HCT116 (cell line): ENCODE data around the gene NR2F1-AS1. TPM values are rescaled to one million over a fixed set of nuclear protein-coding genes. Genes with fewer than 3 reads are reported as not detected.

Experiments
- ATAC-seq: fragments of 200-7000 bp; cut with Tn5 transposase; 2 replicates; pipeline ENCODE4 v1.9.1; 2020; ENCODE audit warnings: mild to moderate bottlenecking, moderate library complexity
- BruUV-seq: library from RNA; stranded (reverse); fragments of 400-500 nt; replicated peaks from 2 replicates; lab custom pipeline; 2021; lab: Mats Ljungman, UMichigan
- CTCF ChIA-PET: fragments of 300-600 bp; sonication (Branson Sonifier 250); formaldehyde crosslinking; loops from one replicate; lab custom pipeline; 2021; ENCODE audit warnings: antibody characterized with exemption; lab: Charles Lee
- POLR2A ChIA-PET: fragments of 300-600, 350-600 bp; sonication (Branson Sonifier 250); formaldehyde crosslinking; loops from one replicate; lab custom pipeline; 2021; ENCODE audit warnings: antibody characterized with exemption; lab: Charles Lee
- RAD21 ChIA-PET, 2 experiments: fragments of 300-600 bp; sonication (Branson Sonifier 250); formaldehyde crosslinking; loops; one replicate each; lab custom pipeline; 2023; ENCODE audit warnings: low total read pairs in 2 of 2; ENCODE audit not compliant: uncharacterized antibody in 2 of 2, unreplicated experiment in 2 of 2, low non-redundant PET in 1 of 2; lab: Charles Lee
- DNase-seq: peaks from one replicate; pipeline ENCODE4 v3.0.0-alpha.2; 2010; ENCODE audit warnings: low read depth, low spot score
- H2AFZ ChIP-seq: fragments of 200-600 bp; shearing (Covaris generic), sonication (generic); 2 replicates; pipeline ENCODE4 v1.6.1; 2017; ENCODE audit warnings: low read depth, mixed run types, mixed read lengths, antibody characterized with exemption, low read length; ENCODE audit not compliant: poor library complexity, severe bottlenecking
- H3K27ac ChIP-seq: 2 replicates; pipeline ENCODE4 v1.5.1; 2012; ENCODE audit warnings: low read depth, low read length
- H3K27me3 ChIP-seq: fragments of 200-600 bp; sonication (generic); 2 replicates; pipeline ENCODE4 v1.6.1; 2016; ENCODE audit warnings: mixed run types, low read length, mixed read lengths; ENCODE audit not compliant: insufficient read depth
- H3K36me3 ChIP-seq, 2 experiments: fragments of 200-500 bp in 1 of 2; fragments of 200-600 bp in 1 of 2; sonication (Bioruptor generic) in 1 of 2; sonication (generic) in 1 of 2; 2 replicates each; pipeline versions ENCODE4 v1.5.1 to v1.6.1; 2014 to 2016; ENCODE audit warnings: low read length in 2 of 2, inconsistent platforms in 1 of 2, mixed read lengths in 1 of 2, mixed run types in 1 of 2; ENCODE audit not compliant: insufficient read depth in 2 of 2, control insufficient read depth in 1 of 2
- H3K4me1 ChIP-seq, 2 experiments: fragments of 200-600 bp in 1 of 2; sonication (generic) in 1 of 2; 2 replicates each; pipeline versions ENCODE4 v1.5.1 to v1.6.1; 2012 to 2017; ENCODE audit warnings: low read length in 2 of 2, inconsistent platforms in 1 of 2, mild to moderate bottlenecking in 1 of 2, mixed read lengths in 1 of 2, mixed run types in 1 of 2, moderate library complexity in 1 of 2; ENCODE audit not compliant: insufficient read depth in 2 of 2, control insufficient read depth in 1 of 2
- H3K4me2 ChIP-seq: fragments of 200-600 bp; sonication (generic); 2 replicates; pipeline ENCODE4 v1.6.1; 2017; ENCODE audit warnings: mixed run types, low read length, mixed read lengths
- H3K4me3 ChIP-seq, 2 experiments: fragments of 200-600 bp in 1 of 2; sonication (generic) in 1 of 2; replicated peaks in 1 of 2; 2 replicates each; pipeline ENCODE4 v1.5.1; 2011 to 2016; ENCODE audit warnings: low read length in 2 of 2, control low read depth in 1 of 2, low read depth in 1 of 2, mild to moderate bottlenecking in 1 of 2, mixed read lengths in 1 of 2, mixed run types in 1 of 2
- H3K79me2 ChIP-seq: fragments of 200-600 bp; sonication (generic); 2 replicates; pipeline ENCODE4 v1.6.1; 2017; ENCODE audit warnings: mild to moderate bottlenecking, mixed run types, low read length, moderate library complexity, mixed read lengths; ENCODE audit not compliant: insufficient read depth
- H3K9ac ChIP-seq: fragments of 200-600 bp; sonication (generic); 2 replicates; pipeline ENCODE4 v1.6.1; 2016; ENCODE audit warnings: low read length, mixed read lengths
- H3K9me2 ChIP-seq: fragments of 200-600 bp; sonication (generic), shearing (Covaris generic); 2 replicates; pipeline ENCODE4 v1.6.1; 2017; ENCODE audit warnings: mixed run types, mild to moderate bottlenecking, moderate library complexity; ENCODE audit not compliant: insufficient read depth
- H3K9me3 ChIP-seq, 2 experiments: fragments of 200-500 bp in 1 of 2; fragments of 200-600 bp in 1 of 2; sonication (Bioruptor generic) in 1 of 2; sonication (generic) in 1 of 2; 2 replicates each; pipeline ENCODE4 v1.6.1; 2014 to 2017; ENCODE audit warnings: low read length in 2 of 2, mixed read lengths in 2 of 2, inconsistent platforms in 1 of 2, low read depth in 1 of 2, mild to moderate bottlenecking in 1 of 2, mixed run types in 1 of 2, moderate library complexity in 1 of 2; ENCODE audit not compliant: control insufficient read depth in 1 of 2, insufficient read depth in 1 of 2
- H4K20me1 ChIP-seq: fragments of 200-600 bp; sonication (generic), shearing (Covaris generic); 2 replicates; pipeline ENCODE4 v1.6.1; 2017; ENCODE audit warnings: mixed run types, mild to moderate bottlenecking, moderate library complexity; ENCODE audit not compliant: insufficient read depth
- POLR2A ChIP-seq: IDR thresholded peaks from 2 replicates; pipeline ENCODE4 v1.7.0; 2011; ENCODE audit warnings: borderline replicate concordance; ENCODE audit not compliant: insufficient read depth, insufficient read length; ENCODE audit errors: extremely low read depth
- RAD21 ChIP-seq: IDR thresholded peaks from 2 replicates; pipeline ENCODE4 v1.6.1; 2012; ENCODE audit warnings: low read depth, mild to moderate bottlenecking
- TCF7L2 ChIP-seq: IDR thresholded peaks from 2 replicates; pipeline ENCODE4 v1.7.0; 2011; ENCODE audit warnings: borderline replicate concordance, inconsistent platforms; ENCODE audit not compliant: insufficient read depth, insufficient read length; ENCODE audit errors: extremely low read depth
- ZFX ChIP-seq: fragments of 450-650 bp; IDR thresholded peaks from 2 replicates; pipeline ENCODE4 v1.6.1; 2017
- intact Hi-C: fragments of 100-400 bp; cut with micrococcal nuclease; formaldehyde crosslinking; loops from 2 replicates; pipeline ENCODE4 v1.10.0; 2022
- total RNA-seq: library from RNA; stranded (reverse); gene quantifications from one replicate; pipeline ENCODE4 v1.2.1, GENCODE V29; 2021; ENCODE audit not compliant: unreplicated experiment
- TF ChIP-seq, protein P1 (sequence below): IDR thresholded peaks from 2 replicates; pipeline ENCODE4 v1.6.1; 2012
- TF ChIP-seq, protein P2 (sequence below): IDR thresholded peaks from 2 replicates; pipeline ENCODE4 v1.6.1; 2012
- TF ChIP-seq, protein P3 (sequence below), 3 experiments: fragments of 200-600 bp in 1 of 3; sonication (generic) in 1 of 3; IDR thresholded peaks in 2 of 3; conservative IDR thresholded peaks in 1 of 3; 2 replicates each; pipeline ENCODE4 v1.5.1; 2012 to 2017; ENCODE audit warnings: low read depth in 2 of 3, low read length in 2 of 3, antibody characterized with exemption in 1 of 3, borderline replicate concordance in 1 of 3, control low read depth in 1 of 3, mild to moderate bottlenecking in 1 of 3, mixed read lengths in 1 of 3, mixed run types in 1 of 3, moderate library complexity in 1 of 3; ENCODE audit not compliant: insufficient read depth in 1 of 3

The NR2F1-AS1 gene
- total RNA-seq, 1 experiment from 2014 or later: 20.1 TPM

DNA sequence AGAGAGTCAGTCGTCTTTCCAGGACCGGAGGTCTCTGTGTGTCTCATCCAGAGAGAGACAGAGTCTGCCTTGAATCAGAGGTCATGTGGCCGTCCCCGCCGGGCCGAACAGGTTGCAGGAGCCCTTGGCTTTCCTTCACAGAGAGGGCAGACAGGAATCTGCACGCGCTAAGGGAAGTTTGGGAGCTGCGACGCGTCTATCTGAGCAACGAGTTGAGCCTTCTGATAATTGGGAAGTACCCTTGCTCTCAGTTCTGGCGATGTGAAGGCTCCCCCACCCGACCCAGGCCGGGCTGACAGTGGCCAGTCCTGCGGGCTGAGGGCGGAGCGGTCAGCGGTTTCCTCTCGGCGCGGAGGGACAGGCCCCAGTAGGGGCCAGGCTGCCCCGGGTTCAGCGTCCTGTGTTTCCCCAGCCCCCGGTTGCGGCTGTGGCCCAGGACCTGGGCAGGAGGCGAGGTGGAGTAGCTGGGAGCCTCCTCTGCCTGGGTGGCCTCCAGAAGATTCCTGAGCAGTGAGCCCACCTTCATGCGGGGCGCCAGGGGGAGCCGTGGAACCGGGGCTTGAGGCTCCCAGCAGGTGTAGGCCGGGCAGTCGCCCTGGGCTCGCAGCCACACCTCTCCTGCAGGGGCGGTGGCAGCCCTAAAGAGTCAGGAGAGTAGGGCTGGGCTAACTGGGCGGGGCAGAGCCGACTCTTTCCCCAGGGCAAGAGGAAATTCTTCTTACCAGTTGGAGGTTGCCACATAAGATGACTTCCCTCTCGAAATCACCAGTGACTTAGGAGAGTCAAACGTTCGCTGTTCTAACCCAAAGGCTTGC lies 15.9 kb upstream of the NR2F1-AS1 start:
- H4K20me1 ChIP-seq: no peaks in the 10 kb centered on the region
- RAD21 ChIA-PET: interaction anchor here in 1 of 2 experiments (1.2 kb wide), 1 partner anchor 204 kb away, joined by 3 read pairs; no protein-coding TSS in a partner anchor
- no peaks in the 10 kb centered on the region for H3K79me2 ChIP-seq
- H3K4me1 ChIP-seq: peaks cover 15 to 17% of the 10 kb centered on the region in 2 experiments
- CTCF ChIA-PET: interaction anchor here (1.5 to 1.6 kb wide), 2 partner anchors 205 to 429 kb away, joined by 3 to 4 read pairs; no protein-coding TSS in a partner anchor
- no peaks in the 10 kb centered on the region for H3K9me3 ChIP-seq
- H3K4me2 ChIP-seq: peak overlapping the region; percentile 46
- no peak overlapping the region for H3K9ac ChIP-seq
- DNase-seq (peak; percentile 51), ATAC-seq (peak; percentile 99)
- H3K27ac ChIP-seq: peak overlapping the region; percentile 33
- intact Hi-C loops: loop anchor here (5.0 kb wide), 1 partner anchor 315 kb away; no protein-coding TSS in a partner anchor
- peaks cover 0 to 18% of the 10 kb centered on the region in 2 experiments; a peak in 1 of 4 replicates for H3K36me3 ChIP-seq
- H3K27me3 ChIP-seq: no peaks in the 10 kb centered on the region
- POLR2A ChIA-PET: no interaction called here
- TF ChIP-seq ZFX (no peak), POLR2A (no peak), TCF7L2 (no peak), RAD21 (peak; percentile 68)
- TF ChIP-seq, protein P1, sequence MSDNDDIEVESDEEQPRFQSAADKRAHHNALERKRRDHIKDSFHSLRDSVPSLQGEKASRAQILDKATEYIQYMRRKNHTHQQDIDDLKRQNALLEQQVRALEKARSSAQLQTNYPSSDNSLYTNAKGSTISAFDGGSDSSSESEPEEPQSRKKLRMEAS: no peak
- TF ChIP-seq, protein P2, sequence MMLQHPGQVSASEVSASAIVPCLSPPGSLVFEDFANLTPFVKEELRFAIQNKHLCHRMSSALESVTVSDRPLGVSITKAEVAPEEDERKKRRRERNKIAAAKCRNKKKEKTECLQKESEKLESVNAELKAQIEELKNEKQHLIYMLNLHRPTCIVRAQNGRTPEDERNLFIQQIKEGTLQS: no peak
- TF ChIP-seq, protein P3, sequence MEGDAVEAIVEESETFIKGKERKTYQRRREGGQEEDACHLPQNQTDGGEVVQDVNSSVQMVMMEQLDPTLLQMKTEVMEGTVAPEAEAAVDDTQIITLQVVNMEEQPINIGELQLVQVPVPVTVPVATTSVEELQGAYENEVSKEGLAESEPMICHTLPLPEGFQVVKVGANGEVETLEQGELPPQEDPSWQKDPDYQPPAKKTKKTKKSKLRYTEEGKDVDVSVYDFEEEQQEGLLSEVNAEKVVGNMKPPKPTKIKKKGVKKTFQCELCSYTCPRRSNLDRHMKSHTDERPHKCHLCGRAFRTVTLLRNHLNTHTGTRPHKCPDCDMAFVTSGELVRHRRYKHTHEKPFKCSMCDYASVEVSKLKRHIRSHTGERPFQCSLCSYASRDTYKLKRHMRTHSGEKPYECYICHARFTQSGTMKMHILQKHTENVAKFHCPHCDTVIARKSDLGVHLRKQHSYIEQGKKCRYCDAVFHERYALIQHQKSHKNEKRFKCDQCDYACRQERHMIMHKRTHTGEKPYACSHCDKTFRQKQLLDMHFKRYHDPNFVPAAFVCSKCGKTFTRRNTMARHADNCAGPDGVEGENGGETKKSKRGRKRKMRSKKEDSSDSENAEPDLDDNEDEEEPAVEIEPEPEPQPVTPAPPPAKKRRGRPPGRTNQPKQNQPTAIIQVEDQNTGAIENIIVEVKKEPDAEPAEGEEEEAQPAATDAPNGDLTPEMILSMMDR (IDR thresholded peaks at IDR 0.05 in 2 of 3, conservative IDR thresholded peaks at IDR 0.05 in 1 of 3; ENCODE audit: borderline replicate concordance in 1 of 3, insufficient read depth in 1 of 3, low read depth in 2 of 3, low read length in 2 of 3): peak; percentile 42 to 51 (median 42); a peak in 5 of 6 replicates
- no TSS peak for BruUV-seq
- H2AFZ ChIP-seq: peak overlapping the region; percentile 70
- H3K4me3 ChIP-seq: no peak overlapping the region
- H3K9me2 ChIP-seq: no peaks in the 10 kb centered on the region
